Gastroesophageal sphincter (tissue), 4 donors: ENCODE data around the gene PTGS2. TPM values are rescaled to one million over a fixed set of nuclear protein-coding genes. Genes with fewer than 3 reads are reported as not detected.

ENCODE experiments used
- ATAC-seq: fragments of 150-250 bp; one replicate; pipeline ENCODE4 v1.9.1; 2016; ENCODE audit warnings: mild to moderate bottlenecking, moderate library complexity
- H3K27ac ChIP-seq, 4 donors: fragments of 200-600 bp; sonication (generic) in 3 of 4; 1 replicate in 3 of 4; 2 replicates in 1 of 4; pipeline ENCODE4 v1.5.1; 2016 to 2019
- H3K27me3 ChIP-seq: fragments of 200-600 bp; sonication (generic); one replicate; pipeline ENCODE4 v1.5.1; 2019
- H3K36me3 ChIP-seq, 2 donors: fragments of 200-600 bp; sonication (generic); one replicate each; pipeline ENCODE4 v1.5.1; 2019; ENCODE audit warnings: control low read depth in 1 of 2
- H3K4me1 ChIP-seq, 3 donors: fragments of 200-600 bp; sonication (generic); 1 replicate in 2 of 3; 2 replicates in 1 of 3; pipeline ENCODE4 v1.5.1; 2016 to 2019; ENCODE audit warnings: control low read depth in 2 of 3
- H3K4me3 ChIP-seq, 2 donors: fragments of 200-600 bp; sonication (generic); one replicate each; pipeline ENCODE4 v1.5.1; 2019; ENCODE audit warnings: mild to moderate bottlenecking in 1 of 2, moderate library complexity in 1 of 2
- H3K9me3 ChIP-seq, 3 donors: fragments of 200-600 bp; sonication (generic); one replicate each; pipeline ENCODE4 v1.5.1; 2017 to 2019; ENCODE audit warnings: control low read depth in 2 of 3
- EP300 ChIP-seq: sonication (generic); formaldehyde crosslinking; IDR thresholded peaks from one replicate; pipeline ENCODE4 v1.6.1; 2017; ENCODE audit warnings: antibody characterized with exemption, mild to moderate bottlenecking
- POLR2A ChIP-seq, 2 donors: fragments of 450-650 bp; IDR thresholded peaks; one replicate each; pipeline ENCODE4 v1.6.1; 2017; ENCODE audit warnings: antibody characterized with exemption in 2 of 2, mild to moderate bottlenecking in 2 of 2, moderate library complexity in 1 of 2
- POLR2AphosphoS5 ChIP-seq: sonication (generic); formaldehyde crosslinking; IDR thresholded peaks from one replicate; pipeline ENCODE4 v1.6.1; 2017; ENCODE audit warnings: antibody characterized with exemption
- WGBS, 2 donors: methylation state at CpG; one replicate each; pipeline ENCODE4 v1.1.5; 2018; ENCODE audit warnings: low coverage in 1 of 2; 5-methylcytosine and 5-hydroxymethylcytosine counted together
- total RNA-seq, 4 donors: library from RNA; depleted of rRNA; stranded (reverse); fragments of >200 nt; gene quantifications; one replicate each; pipeline ENCODE4 v1.1.0, GENCODE V29; 2016
- TF ChIP-seq, protein P1 (sequence below), 4 experiments: fragments of 200-600 bp in 2 of 4; fragments of 450-650 bp in 2 of 4; sonication (generic) in 1 of 4; IDR thresholded peaks; one replicate each; pipeline ENCODE4 v1.5.1; 2017 to 2019; ENCODE audit warnings: antibody characterized with exemption in 4 of 4, mild to moderate bottlenecking in 2 of 4, moderate library complexity in 2 of 4

The PTGS2 gene
- 10 to 100 TPM in 2 of 4 donors, 1 to 10 TPM in 2; 2.2 to 13.6 (median 8.7) TPM for total RNA-seq

DNA sequence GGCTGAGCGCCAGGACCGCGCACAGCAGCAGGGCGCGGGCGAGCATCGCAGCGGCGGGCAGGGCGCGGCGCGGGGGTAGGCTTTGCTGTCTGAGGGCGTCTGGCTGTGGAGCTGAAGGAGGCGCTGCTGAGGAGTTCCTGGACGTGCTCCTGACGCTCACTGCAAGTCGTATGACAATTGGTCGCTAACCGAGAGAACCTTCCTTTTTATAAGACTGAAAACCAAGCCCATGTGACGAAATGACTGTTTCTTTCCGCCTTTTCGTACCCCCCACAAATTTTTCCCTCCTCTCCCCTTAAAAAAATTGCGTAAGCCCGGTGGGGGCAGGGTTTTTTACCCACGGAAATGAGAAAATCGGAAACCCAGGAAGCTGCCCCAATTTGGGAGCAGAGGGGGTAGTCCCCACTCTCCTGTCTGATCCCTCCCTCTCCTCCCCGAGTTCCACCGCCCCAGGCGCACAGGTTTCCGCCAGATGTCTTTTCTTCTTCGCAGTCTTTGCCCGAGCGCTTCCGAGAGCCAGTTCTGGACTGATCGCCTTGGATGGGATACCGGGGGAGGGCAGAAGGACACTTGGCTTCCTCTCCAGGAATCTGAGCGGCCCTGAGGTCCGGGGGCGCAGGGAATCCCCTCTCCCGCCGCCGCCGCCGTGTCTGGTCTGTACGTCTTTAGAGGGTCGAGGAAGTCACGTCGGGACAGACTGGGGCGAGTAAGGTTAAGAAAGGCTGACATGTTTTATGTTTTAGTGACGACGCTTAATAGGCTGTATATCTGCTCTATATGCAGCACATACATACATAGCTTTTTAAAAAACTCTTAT is at the start of gene PTGS2:
Gene PTGS2, minus strand, starts transcription at position 179 of the 817 bp plus-strand sequence. Its CDS starts 133 bp downstream, at position 46.
- peak within 1 kb of the TSS; percentile 92 to 96 (median 94) for H3K27ac ChIP-seq
- H3K36me3 ChIP-seq = peaks cover 0 to 29% of the 10 kb centered on the region in 2 donors
- WGBS, 2 donors = 0% methylated on average over 9 to 26 of the region's 52 CpGs
- peak; percentile 97 for ATAC-seq
- peaks cover 0 to 33% (median 4%) of the 10 kb centered on the region in 3 donors for H3K4me1 ChIP-seq
- H3K9me3 ChIP-seq = no peaks in the 10 kb centered on the region
- no peaks in the 10 kb centered on the region for H3K27me3 ChIP-seq
- TF ChIP-seq, protein P1, sequence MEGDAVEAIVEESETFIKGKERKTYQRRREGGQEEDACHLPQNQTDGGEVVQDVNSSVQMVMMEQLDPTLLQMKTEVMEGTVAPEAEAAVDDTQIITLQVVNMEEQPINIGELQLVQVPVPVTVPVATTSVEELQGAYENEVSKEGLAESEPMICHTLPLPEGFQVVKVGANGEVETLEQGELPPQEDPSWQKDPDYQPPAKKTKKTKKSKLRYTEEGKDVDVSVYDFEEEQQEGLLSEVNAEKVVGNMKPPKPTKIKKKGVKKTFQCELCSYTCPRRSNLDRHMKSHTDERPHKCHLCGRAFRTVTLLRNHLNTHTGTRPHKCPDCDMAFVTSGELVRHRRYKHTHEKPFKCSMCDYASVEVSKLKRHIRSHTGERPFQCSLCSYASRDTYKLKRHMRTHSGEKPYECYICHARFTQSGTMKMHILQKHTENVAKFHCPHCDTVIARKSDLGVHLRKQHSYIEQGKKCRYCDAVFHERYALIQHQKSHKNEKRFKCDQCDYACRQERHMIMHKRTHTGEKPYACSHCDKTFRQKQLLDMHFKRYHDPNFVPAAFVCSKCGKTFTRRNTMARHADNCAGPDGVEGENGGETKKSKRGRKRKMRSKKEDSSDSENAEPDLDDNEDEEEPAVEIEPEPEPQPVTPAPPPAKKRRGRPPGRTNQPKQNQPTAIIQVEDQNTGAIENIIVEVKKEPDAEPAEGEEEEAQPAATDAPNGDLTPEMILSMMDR (IDR thresholded peaks at IDR 0.05) = peak; percentile 26 to 67 (median 48)
- peak; percentile 69 to 82 for TF ChIP-seq POLR2A (IDR thresholded peaks at IDR 0.05)
- TF ChIP-seq EP300 = no peak
- TF ChIP-seq POLR2AphosphoS5 = peak; percentile 94
- peak within 1 kb of the TSS; percentile 75 to 94 for H3K4me3 ChIP-seq

DNA sequence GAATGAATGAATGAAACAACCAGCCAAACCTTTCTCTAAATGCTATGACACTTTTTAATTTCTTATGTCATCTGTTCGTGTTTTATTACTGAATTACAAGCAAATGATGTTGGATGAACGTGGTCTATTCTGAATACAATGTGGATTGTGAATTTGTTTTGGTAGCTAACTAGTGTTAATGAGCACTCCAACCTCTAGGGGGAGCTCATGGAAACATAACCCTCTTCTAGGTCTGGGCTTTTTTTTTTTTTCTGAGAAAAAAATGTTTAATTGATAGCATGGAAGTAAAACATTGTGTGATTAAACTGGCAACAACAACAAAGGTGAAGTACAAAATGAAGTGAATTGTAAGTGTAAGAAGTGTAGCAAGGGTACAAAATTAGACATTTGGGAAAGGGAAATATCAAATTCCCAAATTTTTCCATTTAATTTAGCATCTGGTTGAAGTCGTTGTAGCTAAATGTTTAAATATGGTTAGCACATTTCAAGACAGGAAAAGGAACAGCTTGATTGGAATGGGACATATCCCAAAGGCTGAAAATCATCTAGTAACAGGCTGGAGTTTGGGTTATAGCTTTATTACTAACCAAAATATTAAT is 42.6 kb upstream of the PTGS2 start:
- 55 to 70% methylated on average over 3 of the region's 3 CpGs for WGBS, 2 donors
- Histone ChIP-seq H3K27me3 (no peaks in the 10 kb centered on the region), H3K27ac (no peak overlapping the region), H3K4me3 (no peak overlapping the region), H3K36me3 (no peaks in the 10 kb centered on the region), H3K4me1 (no peaks in the 10 kb centered on the region), H3K9me3 (no peaks in the 10 kb centered on the region)
- TF ChIP-seq POLR2AphosphoS5 (no peak), EP300 (no peak), POLR2A (IDR thresholded peaks at IDR 0.05) (no peak)
- TF ChIP-seq, protein P1 (IDR thresholded peaks at IDR 0.05) = peak in 2 of 4 experiments; percentile 21 to 37
- ATAC-seq = no peak

DNA sequence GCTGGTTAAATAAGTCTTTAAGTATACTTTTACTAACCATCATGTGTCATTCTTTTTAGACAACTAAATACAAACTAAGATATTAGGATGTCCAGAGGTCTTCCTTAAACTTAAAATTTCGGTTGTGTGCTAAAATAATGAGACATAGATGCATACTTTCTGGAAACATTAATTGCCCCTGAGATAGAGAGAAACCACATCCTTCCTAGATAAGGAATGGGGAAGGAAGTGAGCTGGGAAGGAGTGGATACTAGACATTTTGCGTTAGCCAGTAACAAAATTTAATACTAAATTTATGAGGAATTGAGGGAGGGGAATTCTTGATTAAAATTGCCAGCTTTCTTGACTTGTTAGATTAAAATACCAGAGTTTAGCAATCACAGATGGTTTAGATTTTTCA is 37.1 kb upstream of the PTGS2 start:
- H3K4me3 ChIP-seq = no peak overlapping the region
- WGBS, 2 donors = 55 to 60% methylated on average over 2 of the region's 2 CpGs
- no peaks in the 10 kb centered on the region for H3K27me3 ChIP-seq
- H3K4me1 ChIP-seq = no peaks in the 10 kb centered on the region
- no peak overlapping the region for H3K27ac ChIP-seq
- TF ChIP-seq, protein P1 (IDR thresholded peaks at IDR 0.05) = no peak
- no peak for TF ChIP-seq POLR2AphosphoS5
- no peaks in the 10 kb centered on the region for H3K36me3 ChIP-seq
- no peak for ATAC-seq
- no peaks in the 10 kb centered on the region for H3K9me3 ChIP-seq

DNA sequence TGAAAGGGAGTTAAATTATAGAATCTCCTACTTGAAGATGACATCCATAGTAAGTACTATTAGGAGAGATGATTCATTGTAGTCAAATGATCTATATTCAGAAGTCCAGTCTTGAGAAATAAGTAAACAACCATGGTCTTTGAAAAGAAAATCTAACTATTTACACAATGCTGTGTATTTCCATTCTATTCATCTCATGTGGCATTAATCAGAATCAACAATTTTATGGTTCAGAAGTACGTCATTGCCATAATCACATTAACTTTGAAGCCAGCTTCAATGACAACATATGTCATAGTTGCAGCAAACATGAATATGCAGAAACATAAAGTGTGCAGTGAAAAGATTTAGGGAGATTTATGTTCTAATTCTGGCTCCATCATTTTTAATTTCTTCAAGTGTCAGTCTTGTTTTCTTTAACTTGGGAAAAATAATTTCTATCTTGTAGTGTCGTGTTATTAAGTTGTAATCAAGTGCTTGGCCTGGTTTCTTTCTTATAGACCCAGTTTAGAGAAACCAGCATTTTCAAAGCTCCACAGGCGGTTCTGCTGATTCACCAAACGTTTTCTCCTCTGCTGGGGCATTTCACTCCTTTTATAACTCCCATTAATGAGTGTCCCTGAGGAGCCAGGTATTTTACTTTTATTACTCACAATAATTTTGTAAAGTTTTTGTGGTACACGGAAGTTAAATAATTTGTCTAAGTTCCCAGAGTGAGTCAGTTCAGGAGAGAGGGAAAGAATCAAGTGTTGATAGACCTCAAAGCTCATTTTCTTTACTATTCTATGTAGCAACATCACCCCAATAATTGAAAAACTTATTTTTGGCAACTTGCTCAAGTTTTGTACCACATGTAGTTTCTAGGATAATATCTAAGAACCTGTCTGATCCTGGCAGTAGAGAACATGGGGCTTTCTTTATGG is 35.9 kb upstream of the PTGS2 start:
- WGBS, 2 donors = 53 to 70% methylated on average over 3 to 5 of the region's 5 CpGs
- no peak overlapping the region for H3K27ac ChIP-seq
- no peaks in the 10 kb centered on the region for H3K4me1 ChIP-seq
- no peaks in the 10 kb centered on the region for H3K27me3 ChIP-seq
- no peak overlapping the region for H3K4me3 ChIP-seq
- H3K9me3 ChIP-seq = no peaks in the 10 kb centered on the region
- TF ChIP-seq POLR2AphosphoS5 (no peak), EP300 (no peak), POLR2A (IDR thresholded peaks at IDR 0.05) (no peak)
- TF ChIP-seq, protein P1 (IDR thresholded peaks at IDR 0.05) = no peak
- no peak for ATAC-seq
- H3K36me3 ChIP-seq = no peaks in the 10 kb centered on the region
